Measurements from ENCODE around the gene EEF1A1.

DNA sequence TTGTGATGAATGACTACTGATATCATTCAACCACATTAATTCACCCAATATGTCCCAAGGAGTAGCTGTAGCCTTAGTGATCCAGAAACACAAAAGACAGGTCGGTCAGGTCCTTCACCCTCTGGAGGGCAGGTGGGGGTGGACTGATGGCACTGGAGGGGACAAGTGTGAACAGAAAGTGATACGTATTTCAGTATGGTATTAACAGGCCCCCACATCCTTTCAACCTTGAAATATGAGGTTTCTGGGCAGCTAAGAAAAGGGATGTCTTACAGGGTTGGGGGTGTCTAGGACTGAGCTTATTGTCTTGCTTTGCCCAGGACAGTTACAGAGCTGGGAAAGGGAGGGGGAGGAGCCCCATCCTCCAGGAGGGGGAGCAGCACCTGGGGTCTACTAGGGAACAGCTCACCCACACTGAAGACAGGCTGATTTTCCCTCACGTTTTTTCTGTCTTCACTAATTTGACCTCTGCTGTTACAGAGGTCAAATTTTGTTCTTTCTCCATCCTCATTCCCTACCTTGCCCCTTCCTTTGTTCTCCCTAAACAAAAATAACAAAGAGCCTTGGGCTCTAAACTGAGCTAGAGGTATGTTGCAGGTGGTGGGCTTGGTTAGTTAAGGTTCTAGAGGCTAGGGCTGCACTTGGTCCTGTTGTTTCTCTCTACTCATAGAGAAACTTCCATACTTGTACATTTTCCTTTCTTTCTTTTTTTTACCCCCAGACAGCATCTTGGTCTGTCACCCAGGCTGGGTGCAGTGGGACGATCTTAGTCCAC is 38.0 kb upstream of the EEF1A1 start:
- TF ChIP-seq, protein P1, sequence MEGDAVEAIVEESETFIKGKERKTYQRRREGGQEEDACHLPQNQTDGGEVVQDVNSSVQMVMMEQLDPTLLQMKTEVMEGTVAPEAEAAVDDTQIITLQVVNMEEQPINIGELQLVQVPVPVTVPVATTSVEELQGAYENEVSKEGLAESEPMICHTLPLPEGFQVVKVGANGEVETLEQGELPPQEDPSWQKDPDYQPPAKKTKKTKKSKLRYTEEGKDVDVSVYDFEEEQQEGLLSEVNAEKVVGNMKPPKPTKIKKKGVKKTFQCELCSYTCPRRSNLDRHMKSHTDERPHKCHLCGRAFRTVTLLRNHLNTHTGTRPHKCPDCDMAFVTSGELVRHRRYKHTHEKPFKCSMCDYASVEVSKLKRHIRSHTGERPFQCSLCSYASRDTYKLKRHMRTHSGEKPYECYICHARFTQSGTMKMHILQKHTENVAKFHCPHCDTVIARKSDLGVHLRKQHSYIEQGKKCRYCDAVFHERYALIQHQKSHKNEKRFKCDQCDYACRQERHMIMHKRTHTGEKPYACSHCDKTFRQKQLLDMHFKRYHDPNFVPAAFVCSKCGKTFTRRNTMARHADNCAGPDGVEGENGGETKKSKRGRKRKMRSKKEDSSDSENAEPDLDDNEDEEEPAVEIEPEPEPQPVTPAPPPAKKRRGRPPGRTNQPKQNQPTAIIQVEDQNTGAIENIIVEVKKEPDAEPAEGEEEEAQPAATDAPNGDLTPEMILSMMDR (IDR thresholded peaks at IDR 0.05), result no peak
- TF ChIP-seq POLR2A (IDR thresholded peaks at IDR 0.05), result no peak
- no peak for TF ChIP-seq POLR2AphosphoS5 (IDR thresholded peaks at IDR 0.05)

Measured in prostate gland (tissue), 2 donors.